Lower leg skin (tissue), 3 donors: ENCODE data around the gene STAU1.

Experiments
- POLR2A ChIP-seq, 2 donors: fragments of 450-650 bp; IDR thresholded peaks; one replicate each; pipeline ENCODE4 v1.6.1; 2016 to 2017; ENCODE audit warnings: antibody characterized with exemption in 2 of 2, mild to moderate bottlenecking in 1 of 2, moderate library complexity in 1 of 2
- TF ChIP-seq, protein P1 (sequence below), 3 donors: fragments of 450-650 bp; IDR thresholded peaks; one replicate each; pipeline ENCODE4 v1.5.1; 2016; ENCODE audit warnings: antibody characterized with exemption in 3 of 3, mild to moderate bottlenecking in 3 of 3, moderate library complexity in 2 of 3

GRCh38 chr20:49078310-49078709 lies 109.8 kb downstream of the STAU1 start:
- TF ChIP-seq, protein P1, sequence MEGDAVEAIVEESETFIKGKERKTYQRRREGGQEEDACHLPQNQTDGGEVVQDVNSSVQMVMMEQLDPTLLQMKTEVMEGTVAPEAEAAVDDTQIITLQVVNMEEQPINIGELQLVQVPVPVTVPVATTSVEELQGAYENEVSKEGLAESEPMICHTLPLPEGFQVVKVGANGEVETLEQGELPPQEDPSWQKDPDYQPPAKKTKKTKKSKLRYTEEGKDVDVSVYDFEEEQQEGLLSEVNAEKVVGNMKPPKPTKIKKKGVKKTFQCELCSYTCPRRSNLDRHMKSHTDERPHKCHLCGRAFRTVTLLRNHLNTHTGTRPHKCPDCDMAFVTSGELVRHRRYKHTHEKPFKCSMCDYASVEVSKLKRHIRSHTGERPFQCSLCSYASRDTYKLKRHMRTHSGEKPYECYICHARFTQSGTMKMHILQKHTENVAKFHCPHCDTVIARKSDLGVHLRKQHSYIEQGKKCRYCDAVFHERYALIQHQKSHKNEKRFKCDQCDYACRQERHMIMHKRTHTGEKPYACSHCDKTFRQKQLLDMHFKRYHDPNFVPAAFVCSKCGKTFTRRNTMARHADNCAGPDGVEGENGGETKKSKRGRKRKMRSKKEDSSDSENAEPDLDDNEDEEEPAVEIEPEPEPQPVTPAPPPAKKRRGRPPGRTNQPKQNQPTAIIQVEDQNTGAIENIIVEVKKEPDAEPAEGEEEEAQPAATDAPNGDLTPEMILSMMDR (IDR thresholded peaks at IDR 0.05): no peak
- TF ChIP-seq POLR2A (IDR thresholded peaks at IDR 0.05): no peak
